HG02840 (cell line): ENCODE measurements around the gene TSPO2.
"Not testable (repeated sequence)": the region's sequence is repeated elsewhere in the genome, so short reads cannot be mapped to it uniquely, and the experiment has no call there.

Experiments
- ATAC-seq: cut with Tn5 transposase; IDR thresholded peaks from one replicate; pipeline ENCODE4 v1.9.1; 2021; ENCODE audit warnings: mild to moderate bottlenecking, moderate library complexity, moderate number of reproducible peaks; ENCODE audit not compliant: unreplicated experiment, low FRiP score

TSPO2 gene

GRCh38 chr6:41042226-41043055 is at the start of gene TSPO2:
TSPO2 (plus strand) TSS chr6:41042467; CDS start chr6:41042986, 519 bp downstream.
- ATAC-seq = no peak

- ATAC-seq = no peak
Measured at GRCh38 chr6:40992746-40993145, 49.5 kb upstream of the TSPO2 start.

GRCh38 chr6:40996591-40997233 is 45.6 kb upstream of the TSPO2 start:
- no peak for ATAC-seq

- no peak for ATAC-seq
Measured at GRCh38 chr6:40997234-40997957, 44.9 kb upstream of the TSPO2 start.

- ATAC-seq = no peak
Measured at GRCh38 chr6:40998661-40999060, 43.6 kb upstream of the TSPO2 start.

GRCh38 chr6:40999569-40999968 is 42.7 kb upstream of the TSPO2 start:
- ATAC-seq = no peak

GRCh38 chr6:41000248-41000647 is 42.0 kb upstream of the TSPO2 start:
- no peak for ATAC-seq

GRCh38 chr6:41002168-41002567 is 40.1 kb upstream of the TSPO2 start:
- ATAC-seq = no peak

- ATAC-seq = not testable (repeated sequence)
Measured at GRCh38 chr6:41006217-41006616, 36.0 kb upstream of the TSPO2 start.

GRCh38 chr6:41006980-41007379 is 35.3 kb upstream of the TSPO2 start:
- ATAC-seq = not testable (repeated sequence)

GRCh38 chr6:41008011-41008410 is 34.3 kb upstream of the TSPO2 start:
- ATAC-seq = no peak

GRCh38 chr6:41009669-41010068 is 32.6 kb upstream of the TSPO2 start:
- ATAC-seq = no peak

- no peak for ATAC-seq
Measured at GRCh38 chr6:41011673-41012072, 30.6 kb upstream of the TSPO2 start.

- ATAC-seq = no peak
Measured at GRCh38 chr6:41013466-41014153, 28.7 kb upstream of the TSPO2 start.

- no peak for ATAC-seq
Measured at GRCh38 chr6:41014780-41015179, 27.5 kb upstream of the TSPO2 start.

- not testable (repeated sequence) for ATAC-seq
Measured at GRCh38 chr6:41015860-41016259, 26.4 kb upstream of the TSPO2 start.

- ATAC-seq = no peak
Measured at GRCh38 chr6:41017663-41018062, 24.6 kb upstream of the TSPO2 start.

- no peak for ATAC-seq
Measured at GRCh38 chr6:41021832-41022231, 20.4 kb upstream of the TSPO2 start.

GRCh38 chr6:41022294-41022693 is 20.0 kb upstream of the TSPO2 start:
- no peak for ATAC-seq

- no peak for ATAC-seq
Measured at GRCh38 chr6:41023114-41023513, 19.2 kb upstream of the TSPO2 start.
